CD4-positive, alpha-beta T cell treated with Interleukin-1 beta for 1 hour (primary cell): Measurements from ENCODE around the gene RNF115.
"Not testable (repeated sequence)": the region's sequence is repeated elsewhere in the genome, so short reads cannot be mapped to it uniquely, and the experiment has no call there.

Experiments
- DNase-seq, 2 donors: peaks; one replicate each; pipeline ENCODE4 v3.0.0-alpha.2; 2020 to 2022

The RNF115 gene

GRCh38 chr1:145771056-145771455, 52.8 kb downstream of the RNF115 start:
- no peak for DNase-seq

GRCh38 chr1:145768004-145768403, 55.9 kb downstream of the RNF115 start:
- not testable (repeated sequence) for DNase-seq

GRCh38 chr1:145766926-145767325, 57.0 kb downstream of the RNF115 start:
- DNase-seq = not testable (repeated sequence)

- not testable (repeated sequence) for DNase-seq
Measured at GRCh38 chr1:145765585-145766360, 58.1 kb downstream of the RNF115 start.

- DNase-seq = not testable (repeated sequence)
Measured at GRCh38 chr1:145765127-145765526, 58.8 kb downstream of the RNF115 start.

- not testable (repeated sequence) for DNase-seq
Measured at GRCh38 chr1:145764231-145764940, 59.5 kb downstream of the RNF115 start.

GRCh38 chr1:145762001-145762400, 61.9 kb downstream of the RNF115 start:
- not testable (repeated sequence) for DNase-seq

- not testable (repeated sequence) for DNase-seq
Measured at GRCh38 chr1:145761498-145761897, 62.4 kb downstream of the RNF115 start.

- not testable (repeated sequence) for DNase-seq
Measured at GRCh38 chr1:145760395-145760949, 63.4 kb downstream of the RNF115 start.

GRCh38 chr1:145759721-145760120, 64.2 kb downstream of the RNF115 start:
- no peak for DNase-seq

- no peak for DNase-seq
Measured at GRCh38 chr1:145758575-145758974, 65.3 kb downstream of the RNF115 start.

- DNase-seq = no peak
Measured at GRCh38 chr1:145758116-145758515, 65.8 kb downstream of the RNF115 start.

GRCh38 chr1:145757420-145757819, 66.5 kb downstream of the RNF115 start:
- DNase-seq = no peak

- DNase-seq = no peak
Measured at GRCh38 chr1:145751491-145752037, 72.3 kb downstream of the RNF115 start.

GRCh38 chr1:145750426-145750825, 73.5 kb downstream of the RNF115 start:
- no peak for DNase-seq

- no peak for DNase-seq
Measured at GRCh38 chr1:145747398-145748247, 76.3 kb downstream of the RNF115 start.

GRCh38 chr1:145740269-145740668, 83.6 kb downstream of the RNF115 start:
- no peak for DNase-seq

GRCh38 chr1:145736191-145736590, 87.7 kb downstream of the RNF115 start:
- DNase-seq = no peak

GRCh38 chr1:145730900-145731299, 93.0 kb downstream of the RNF115 start:
- DNase-seq = no peak

GRCh38 chr1:145730467-145730866, 93.4 kb downstream of the RNF115 start:
- no peak for DNase-seq

GRCh38 chr1:145729666-145730436, 94.0 kb downstream of the RNF115 start:
- no peak for DNase-seq

GRCh38 chr1:145729196-145729595, 94.7 kb downstream of the RNF115 start:
- no peak for DNase-seq
